ENCODE results near the gene PKN1.

DNA sequence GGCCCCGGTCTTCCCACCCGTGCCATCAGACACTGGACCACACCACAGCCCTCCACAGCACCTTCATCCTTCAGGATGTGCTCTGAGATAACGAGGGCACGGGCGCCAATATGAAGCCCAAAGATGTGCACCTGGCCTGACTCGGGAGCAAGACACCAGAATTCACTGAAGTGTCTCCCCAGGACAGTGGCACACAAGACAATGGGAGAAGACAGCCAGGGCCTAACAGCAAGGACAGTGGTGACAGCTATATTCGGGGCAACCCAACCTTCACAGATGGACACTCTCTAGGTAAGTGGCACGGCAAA lies 21.2 kb upstream of the PKN1 start:
- TF ChIP-seq, protein P1, sequence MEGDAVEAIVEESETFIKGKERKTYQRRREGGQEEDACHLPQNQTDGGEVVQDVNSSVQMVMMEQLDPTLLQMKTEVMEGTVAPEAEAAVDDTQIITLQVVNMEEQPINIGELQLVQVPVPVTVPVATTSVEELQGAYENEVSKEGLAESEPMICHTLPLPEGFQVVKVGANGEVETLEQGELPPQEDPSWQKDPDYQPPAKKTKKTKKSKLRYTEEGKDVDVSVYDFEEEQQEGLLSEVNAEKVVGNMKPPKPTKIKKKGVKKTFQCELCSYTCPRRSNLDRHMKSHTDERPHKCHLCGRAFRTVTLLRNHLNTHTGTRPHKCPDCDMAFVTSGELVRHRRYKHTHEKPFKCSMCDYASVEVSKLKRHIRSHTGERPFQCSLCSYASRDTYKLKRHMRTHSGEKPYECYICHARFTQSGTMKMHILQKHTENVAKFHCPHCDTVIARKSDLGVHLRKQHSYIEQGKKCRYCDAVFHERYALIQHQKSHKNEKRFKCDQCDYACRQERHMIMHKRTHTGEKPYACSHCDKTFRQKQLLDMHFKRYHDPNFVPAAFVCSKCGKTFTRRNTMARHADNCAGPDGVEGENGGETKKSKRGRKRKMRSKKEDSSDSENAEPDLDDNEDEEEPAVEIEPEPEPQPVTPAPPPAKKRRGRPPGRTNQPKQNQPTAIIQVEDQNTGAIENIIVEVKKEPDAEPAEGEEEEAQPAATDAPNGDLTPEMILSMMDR (IDR thresholded peaks at IDR 0.05) = no peak
- TF ChIP-seq POLR2A (IDR thresholded peaks at IDR 0.05) (no peak), EP300 (IDR thresholded peaks at IDR 0.05) (no peak), POLR2AphosphoS5 (IDR thresholded peaks at IDR 0.05) (no peak)
